Esophagus muscularis mucosa (tissue), 4 donors: Measurements from ENCODE around the gene ANKRD16.
"Not testable (repeated sequence)": the region's sequence is repeated elsewhere in the genome, so short reads cannot be mapped to it uniquely, and the experiment has no call there.

Experiments
- CTCF ChIP-seq, 3 experiments: fragments of 200-600 bp in 2 of 3; fragments of 450-650 bp in 1 of 3; sonication (generic) in 2 of 3; IDR thresholded peaks; one replicate each; pipeline ENCODE4 v1.5.1; 2017 to 2019; ENCODE audit warnings: antibody characterized with exemption in 3 of 3, mild to moderate bottlenecking in 2 of 3, moderate library complexity in 1 of 3
- EP300 ChIP-seq: sonication (generic); formaldehyde crosslinking; IDR thresholded peaks from one replicate; pipeline ENCODE4 v1.6.1; 2017; ENCODE audit warnings: antibody characterized with exemption
- POLR2A ChIP-seq: fragments of 450-650 bp; IDR thresholded peaks from one replicate; pipeline ENCODE4 v1.6.1; 2017; ENCODE audit warnings: antibody characterized with exemption, moderate library complexity, mild to moderate bottlenecking, low read depth

GRCh38 chr10:5867091-5867615 lies 22.5 kb downstream of the ANKRD16 start:
- TF ChIP-seq CTCF (IDR thresholded peaks at IDR 0.05); EP300; POLR2A: not testable (repeated sequence)
